Hepatocyte (in vitro differentiated cells): ENCODE results near the gene RAB37. TPM values are rescaled to one million over a fixed set of nuclear protein-coding genes. Genes with fewer than 3 reads are reported as not detected.

ENCODE experiments used
- DNase-seq: peaks from one replicate; pipeline ENCODE4 v3.0.0-alpha.2; 2016; ENCODE audit warnings: low spot score
- H2AFZ ChIP-seq: fragments of 200-600 bp; sonication (generic); 2 replicates; pipeline ENCODE4 v1.6.0; 2016; ENCODE audit warnings: antibody characterized with exemption, mild to moderate bottlenecking
- H3K27ac ChIP-seq: fragments of 200-600 bp; sonication (generic); 2 replicates; pipeline ENCODE4 v1.5.1; 2016; ENCODE audit warnings: mild to moderate bottlenecking
- H3K27me3 ChIP-seq: fragments of 200-600 bp; sonication (generic); 2 replicates; pipeline ENCODE4 v1.6.1; 2016
- H3K36me3 ChIP-seq: fragments of 200-600 bp; sonication (generic); replicated peaks from 2 replicates; pipeline ENCODE4 v1.5.1; 2016; ENCODE audit warnings: low read depth; ENCODE audit not compliant: insufficient read depth
- H3K4me1 ChIP-seq: fragments of 200-600 bp; sonication (generic); 2 replicates; pipeline ENCODE4 v1.5.1; 2016; ENCODE audit warnings: mild to moderate bottlenecking, moderate library complexity; ENCODE audit not compliant: insufficient read depth
- H3K4me2 ChIP-seq: fragments of 200-600 bp; sonication (generic); 2 replicates; pipeline ENCODE4 v1.6.0; 2016
- H3K4me3 ChIP-seq: fragments of 200-600 bp; sonication (generic); 2 replicates; pipeline ENCODE4 v1.5.1; 2016; ENCODE audit warnings: mild to moderate bottlenecking
- H3K79me2 ChIP-seq: fragments of 200-600 bp; sonication (generic); 2 replicates; pipeline ENCODE4 v1.6.0; 2017; ENCODE audit warnings: mild to moderate bottlenecking
- H3K9me2 ChIP-seq: fragments of 200-600 bp; sonication (generic); replicated peaks from 2 replicates; pipeline ENCODE4 v1.6.0; 2017; ENCODE audit warnings: mild to moderate bottlenecking; ENCODE audit not compliant: insufficient read depth
- H3K9me3 ChIP-seq: fragments of 200-600 bp; sonication (generic); 2 replicates; pipeline ENCODE4 v1.5.1; 2016; ENCODE audit warnings: low read depth, mild to moderate bottlenecking
- H4K20me1 ChIP-seq: fragments of 200-600 bp; sonication (generic); 2 replicates; pipeline ENCODE4 v1.6.0; 2016; ENCODE audit warnings: mild to moderate bottlenecking; ENCODE audit not compliant: insufficient read depth, poor library complexity, severe bottlenecking
- EZH2 ChIP-seq: fragments of 200-600 bp; sonication (generic); IDR thresholded peaks from 2 replicates; pipeline ENCODE4 v1.6.1; 2016; ENCODE audit warnings: antibody characterized with exemption, mild to moderate bottlenecking, borderline replicate concordance
- EZH2phosphoT487 ChIP-seq: fragments of 200-600 bp; sonication (generic); IDR thresholded peaks from one replicate; pipeline ENCODE4 v1.6.1; 2018; ENCODE audit warnings: antibody characterized with exemption, mild to moderate bottlenecking, low read depth, moderate library complexity; ENCODE audit not compliant: unreplicated experiment, severe bottlenecking
- WGBS: methylation state at CpG from one replicate; pipeline ENCODE4 v1.1.6; 2016; ENCODE audit warnings: low lambda C conversion rate; ENCODE audit errors: missing lambda C conversion rate; 5-methylcytosine and 5-hydroxymethylcytosine counted together
- polyA plus RNA-seq: library from polyadenylated mRNA; unstranded; fragments of >200 nt; fragmentation: Nextera tagmentation; extraction: Ambion mirVana; gene quantifications from 2 replicates; pipeline ENCODE4 v1.2.1, GENCODE V29; 2016
- total RNA-seq: library from RNA; depleted of rRNA; stranded (reverse); fragments of >200 nt; gene quantifications from 2 replicates; pipeline ENCODE4 v1.2.3, GENCODE V29; 2014
- TF ChIP-seq, protein P1 (sequence below): fragments of 200-600 bp; sonication (generic); IDR thresholded peaks from 2 replicates; pipeline ENCODE4 v1.5.1; 2016; ENCODE audit warnings: antibody characterized with exemption, mild to moderate bottlenecking; ENCODE audit not compliant: poor library complexity

The RAB37 gene
- total and polyA plus RNA-seq, 2 experiments from 2014 or later: 6.1 to 7.0 TPM

DNA sequence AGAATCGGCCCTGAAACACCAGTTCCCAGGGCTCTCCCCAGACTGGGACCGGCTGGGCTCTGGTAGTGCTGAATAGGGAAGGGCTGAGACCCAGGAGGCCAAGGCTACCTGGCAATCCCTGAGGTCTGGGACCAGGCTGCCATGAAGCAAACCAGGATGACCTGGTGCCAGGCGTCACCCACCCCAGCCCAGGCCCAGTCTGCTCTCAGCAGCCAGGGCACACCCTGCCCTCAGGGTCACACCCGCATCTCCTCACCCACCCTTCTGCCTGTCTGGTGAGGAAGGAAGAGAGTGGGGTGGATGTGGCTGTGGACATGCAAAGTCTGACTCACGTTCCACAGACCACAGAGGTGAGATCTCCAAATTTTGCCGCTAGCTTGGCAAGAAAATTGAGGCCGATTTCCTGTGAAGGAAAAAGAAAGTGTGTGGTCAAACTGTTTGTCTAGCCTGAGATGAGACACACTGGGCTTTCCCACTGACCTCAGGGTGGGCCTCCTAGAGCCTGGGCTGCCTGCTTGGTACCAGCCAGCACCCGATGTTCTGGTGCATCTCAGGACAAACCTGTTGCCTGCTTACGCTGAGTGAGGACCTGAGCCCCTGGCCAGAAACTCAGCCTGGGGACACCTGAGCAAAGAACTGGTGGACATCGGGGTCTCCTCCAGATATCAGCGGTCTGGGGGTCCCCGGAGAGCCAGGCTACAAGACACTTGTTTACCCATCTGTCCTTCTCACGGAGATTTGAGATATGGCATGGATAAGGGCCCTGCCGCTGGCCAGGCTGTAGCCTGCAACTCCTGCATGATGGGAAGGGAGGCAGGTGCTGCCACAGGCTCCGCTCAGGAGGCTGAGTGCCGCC is 6.3 kb upstream of the RAB37 start:
- H3K4me1 ChIP-seq: no peaks in the 10 kb centered on the region
- no peak overlapping the region for H3K27ac ChIP-seq
- DNase-seq: no peak
- H2AFZ ChIP-seq: no peak overlapping the region
- no peak overlapping the region for H3K4me2 ChIP-seq
- no peaks in the 10 kb centered on the region for H3K27me3 ChIP-seq
- H4K20me1 ChIP-seq: no peaks in the 10 kb centered on the region
- H3K9me3 ChIP-seq: no peaks in the 10 kb centered on the region
- no peaks in the 10 kb centered on the region for H3K36me3 ChIP-seq
- no peak for TF ChIP-seq EZH2phosphoT487
- TF ChIP-seq EZH2: no peak
- TF ChIP-seq, protein P1, sequence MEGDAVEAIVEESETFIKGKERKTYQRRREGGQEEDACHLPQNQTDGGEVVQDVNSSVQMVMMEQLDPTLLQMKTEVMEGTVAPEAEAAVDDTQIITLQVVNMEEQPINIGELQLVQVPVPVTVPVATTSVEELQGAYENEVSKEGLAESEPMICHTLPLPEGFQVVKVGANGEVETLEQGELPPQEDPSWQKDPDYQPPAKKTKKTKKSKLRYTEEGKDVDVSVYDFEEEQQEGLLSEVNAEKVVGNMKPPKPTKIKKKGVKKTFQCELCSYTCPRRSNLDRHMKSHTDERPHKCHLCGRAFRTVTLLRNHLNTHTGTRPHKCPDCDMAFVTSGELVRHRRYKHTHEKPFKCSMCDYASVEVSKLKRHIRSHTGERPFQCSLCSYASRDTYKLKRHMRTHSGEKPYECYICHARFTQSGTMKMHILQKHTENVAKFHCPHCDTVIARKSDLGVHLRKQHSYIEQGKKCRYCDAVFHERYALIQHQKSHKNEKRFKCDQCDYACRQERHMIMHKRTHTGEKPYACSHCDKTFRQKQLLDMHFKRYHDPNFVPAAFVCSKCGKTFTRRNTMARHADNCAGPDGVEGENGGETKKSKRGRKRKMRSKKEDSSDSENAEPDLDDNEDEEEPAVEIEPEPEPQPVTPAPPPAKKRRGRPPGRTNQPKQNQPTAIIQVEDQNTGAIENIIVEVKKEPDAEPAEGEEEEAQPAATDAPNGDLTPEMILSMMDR: no peak
- WGBS: 88% methylated on average over 16 of the region's 16 CpGs
- no peaks in the 10 kb centered on the region for H3K79me2 ChIP-seq
- H3K9me2 ChIP-seq: no peaks in the 10 kb centered on the region
- no peak overlapping the region for H3K4me3 ChIP-seq

DNA sequence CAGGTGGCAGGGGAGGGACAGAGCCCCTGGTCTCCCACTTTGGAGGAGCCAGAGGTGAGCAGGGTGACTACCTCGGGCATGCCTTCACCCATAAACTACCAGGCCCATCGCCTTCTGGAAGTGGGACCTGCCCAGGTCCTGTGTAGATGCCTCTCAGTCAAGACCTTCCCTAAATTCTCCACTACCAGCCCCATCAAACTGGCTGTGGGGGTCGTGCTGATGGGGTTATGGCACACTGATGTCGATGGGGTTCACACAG is 5.8 kb upstream of the RAB37 start:
- DNase-seq: no peak
- H3K4me3 ChIP-seq: no peak overlapping the region
- H3K9me2 ChIP-seq: no peaks in the 10 kb centered on the region
- H3K27ac ChIP-seq: no peak overlapping the region
- H2AFZ ChIP-seq: no peak overlapping the region
- H3K27me3 ChIP-seq: no peaks in the 10 kb centered on the region
- H3K4me2 ChIP-seq: no peak overlapping the region
- no peaks in the 10 kb centered on the region for H3K4me1 ChIP-seq
- 73% methylated on average over 4 of the region's 4 CpGs for WGBS
- no peaks in the 10 kb centered on the region for H4K20me1 ChIP-seq
- H3K9me3 ChIP-seq: no peaks in the 10 kb centered on the region
- no peaks in the 10 kb centered on the region for H3K79me2 ChIP-seq
- H3K36me3 ChIP-seq: no peaks in the 10 kb centered on the region
- TF ChIP-seq EZH2: no peak
- TF ChIP-seq, protein P1: no peak
- TF ChIP-seq EZH2phosphoT487: no peak

DNA sequence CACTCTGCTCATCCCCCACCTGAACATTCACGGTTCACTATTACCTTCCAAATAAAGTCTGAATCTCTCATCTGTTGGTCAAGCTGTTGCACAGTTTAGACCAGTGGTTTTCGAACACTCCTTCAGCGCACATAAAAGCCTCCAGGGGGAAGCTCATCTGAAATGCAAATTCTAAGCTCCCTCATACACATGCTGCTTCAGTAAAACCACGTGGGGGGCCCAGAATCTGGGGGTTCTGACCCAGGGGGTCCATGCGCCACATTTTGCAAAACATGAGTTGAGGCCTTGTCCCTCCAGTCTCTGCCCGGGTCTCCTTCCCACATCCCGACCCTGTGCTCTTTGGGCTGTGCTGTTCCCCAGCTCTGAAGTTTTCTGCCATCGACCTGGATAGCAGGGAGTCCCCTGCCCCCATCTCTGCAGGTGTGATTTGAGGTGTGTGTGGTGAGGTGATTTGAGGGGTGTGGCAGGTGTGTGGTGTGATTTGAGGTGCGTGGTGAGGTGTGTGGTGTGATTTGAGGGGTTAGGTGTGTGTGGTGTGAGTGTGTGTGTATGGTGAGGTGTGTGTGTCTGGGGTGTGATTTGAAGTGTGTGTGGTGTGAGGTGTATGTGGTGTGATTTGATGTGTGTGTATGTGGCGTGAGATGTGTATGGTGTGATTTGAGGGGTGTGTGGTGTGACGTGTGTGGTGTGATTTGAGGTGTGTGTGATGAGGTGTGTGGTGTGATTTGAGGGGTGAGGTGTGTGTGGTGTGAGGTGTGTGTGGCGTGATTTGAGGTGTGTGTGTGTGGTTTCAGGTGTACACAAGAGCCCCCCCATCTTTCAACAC is 4.8 kb upstream of the RAB37 start:
- H3K9me3 ChIP-seq: no peaks in the 10 kb centered on the region
- H3K27ac ChIP-seq: no peak overlapping the region
- no peak for DNase-seq
- H3K9me2 ChIP-seq: no peaks in the 10 kb centered on the region
- 80% methylated on average over 12 of the region's 12 CpGs for WGBS
- no peaks in the 10 kb centered on the region for H3K79me2 ChIP-seq
- TF ChIP-seq EZH2phosphoT487: no peak
- TF ChIP-seq EZH2: no peak
- TF ChIP-seq, protein P1: no peak
- no peak overlapping the region for H3K4me2 ChIP-seq
- no peak overlapping the region for H3K4me3 ChIP-seq
- no peak overlapping the region for H2AFZ ChIP-seq
- no peaks in the 10 kb centered on the region for H3K27me3 ChIP-seq
- no peaks in the 10 kb centered on the region for H4K20me1 ChIP-seq
- no peaks in the 10 kb centered on the region for H3K36me3 ChIP-seq
- no peaks in the 10 kb centered on the region for H3K4me1 ChIP-seq
